Fibroblast of villous mesenchyme (primary cell): ENCODE measurements around the gene BTG4. TPM values are rescaled to one million over a fixed set of nuclear protein-coding genes. Genes with fewer than 3 reads are reported as not detected.
A peak's percentile ranks its signal among the peaks of the same experiment; 100 is the strongest.

Experiments used
- DNase-seq: peaks from one replicate; pipeline ENCODE4 v3.0.0-alpha.2; 2010; ENCODE audit warnings: low read depth
- H3K4me3 ChIP-seq: 2 replicates; pipeline ENCODE4 v1.5.1; 2011; ENCODE audit warnings: low read depth, mild to moderate bottlenecking, low read length
- total RNA-seq: library from RNA; depleted of rRNA; stranded (reverse); fragments of >200 nt; gene quantifications from 2 replicates; pipeline ENCODE4 v1.2.3, GENCODE V29; 2012
- TF ChIP-seq, protein P1 (sequence below): IDR thresholded peaks from 2 replicates; pipeline ENCODE4 v1.5.1; 2012; ENCODE audit warnings: low read depth, mild to moderate bottlenecking, low read length; ENCODE audit not compliant: insufficient read depth

Gene BTG4
- total RNA-seq: not detected in 2 replicates

DNA sequence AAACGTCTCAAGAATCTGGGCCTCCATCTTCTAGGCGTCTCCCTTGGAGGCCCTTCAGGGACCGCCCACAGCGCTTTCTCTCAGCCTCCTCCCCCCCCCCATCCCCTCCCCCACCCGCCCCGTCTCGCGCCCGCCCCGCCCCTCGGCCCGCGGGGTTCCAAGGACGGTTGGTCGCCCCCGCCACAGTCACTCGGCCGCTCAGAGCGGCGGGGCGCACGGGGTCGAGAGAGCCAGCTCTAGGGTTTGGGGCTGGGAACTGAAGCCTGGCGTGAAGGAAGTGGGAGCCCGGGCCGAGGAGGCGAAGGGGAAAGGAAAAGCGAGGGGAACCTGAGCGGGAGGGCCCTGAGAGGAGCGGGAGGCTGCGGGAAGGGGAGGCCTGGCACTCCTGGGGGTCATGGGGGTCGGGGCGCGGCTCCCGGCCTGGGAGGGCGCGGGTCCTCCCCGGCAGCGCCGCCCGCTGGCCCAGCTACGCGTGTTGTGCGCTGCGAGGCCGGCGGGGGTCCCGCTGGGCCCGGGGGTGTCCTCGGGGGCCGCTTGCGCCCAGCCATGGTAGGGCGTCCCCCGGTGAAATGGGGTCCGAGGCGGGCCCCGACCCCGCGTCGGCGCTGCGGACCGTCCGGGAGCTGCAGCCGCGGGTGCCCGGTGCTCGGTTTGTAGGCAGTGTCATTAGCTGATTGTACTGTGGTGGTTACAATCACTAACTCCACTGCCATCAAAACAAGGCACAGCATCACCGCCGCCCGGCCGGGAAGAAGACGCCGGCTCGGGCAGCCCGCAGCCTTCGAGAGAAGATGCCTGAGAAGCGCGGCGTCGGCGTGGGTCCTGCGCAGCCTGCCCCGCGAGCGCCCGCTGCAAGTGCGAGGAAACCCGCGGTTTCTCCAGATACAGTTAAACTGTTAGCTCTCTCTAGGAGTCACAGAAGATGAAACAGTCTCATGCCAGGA is at the start of gene BTG4:
Gene BTG4 (minus strand): TSS at position 91 of the 944 bp plus-strand sequence. CDS start 13,610 bp downstream, outside the sequence.
- TF ChIP-seq, protein P1, sequence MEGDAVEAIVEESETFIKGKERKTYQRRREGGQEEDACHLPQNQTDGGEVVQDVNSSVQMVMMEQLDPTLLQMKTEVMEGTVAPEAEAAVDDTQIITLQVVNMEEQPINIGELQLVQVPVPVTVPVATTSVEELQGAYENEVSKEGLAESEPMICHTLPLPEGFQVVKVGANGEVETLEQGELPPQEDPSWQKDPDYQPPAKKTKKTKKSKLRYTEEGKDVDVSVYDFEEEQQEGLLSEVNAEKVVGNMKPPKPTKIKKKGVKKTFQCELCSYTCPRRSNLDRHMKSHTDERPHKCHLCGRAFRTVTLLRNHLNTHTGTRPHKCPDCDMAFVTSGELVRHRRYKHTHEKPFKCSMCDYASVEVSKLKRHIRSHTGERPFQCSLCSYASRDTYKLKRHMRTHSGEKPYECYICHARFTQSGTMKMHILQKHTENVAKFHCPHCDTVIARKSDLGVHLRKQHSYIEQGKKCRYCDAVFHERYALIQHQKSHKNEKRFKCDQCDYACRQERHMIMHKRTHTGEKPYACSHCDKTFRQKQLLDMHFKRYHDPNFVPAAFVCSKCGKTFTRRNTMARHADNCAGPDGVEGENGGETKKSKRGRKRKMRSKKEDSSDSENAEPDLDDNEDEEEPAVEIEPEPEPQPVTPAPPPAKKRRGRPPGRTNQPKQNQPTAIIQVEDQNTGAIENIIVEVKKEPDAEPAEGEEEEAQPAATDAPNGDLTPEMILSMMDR: no peak
- no peak for DNase-seq
- peak within 1 kb of the TSS; percentile 50 for H3K4me3 ChIP-seq

- DNase-seq: peak; percentile 59
- H3K4me3 ChIP-seq: no peak overlapping the region
- TF ChIP-seq, protein P1: no peak
These were observed 49.7 kb upstream of the BTG4 start for GRCh38 chr11:111561791-111562325.

GRCh38 chr11:111561306-111561705 is 49.1 kb upstream of the BTG4 start:
- TF ChIP-seq, protein P1: no peak
- no peak overlapping the region for H3K4me3 ChIP-seq
- no peak for DNase-seq

GRCh38 chr11:111560800-111561199 is 48.6 kb upstream of the BTG4 start:
- TF ChIP-seq, protein P1: no peak
- H3K4me3 ChIP-seq: no peak overlapping the region
- no peak for DNase-seq

DNA sequence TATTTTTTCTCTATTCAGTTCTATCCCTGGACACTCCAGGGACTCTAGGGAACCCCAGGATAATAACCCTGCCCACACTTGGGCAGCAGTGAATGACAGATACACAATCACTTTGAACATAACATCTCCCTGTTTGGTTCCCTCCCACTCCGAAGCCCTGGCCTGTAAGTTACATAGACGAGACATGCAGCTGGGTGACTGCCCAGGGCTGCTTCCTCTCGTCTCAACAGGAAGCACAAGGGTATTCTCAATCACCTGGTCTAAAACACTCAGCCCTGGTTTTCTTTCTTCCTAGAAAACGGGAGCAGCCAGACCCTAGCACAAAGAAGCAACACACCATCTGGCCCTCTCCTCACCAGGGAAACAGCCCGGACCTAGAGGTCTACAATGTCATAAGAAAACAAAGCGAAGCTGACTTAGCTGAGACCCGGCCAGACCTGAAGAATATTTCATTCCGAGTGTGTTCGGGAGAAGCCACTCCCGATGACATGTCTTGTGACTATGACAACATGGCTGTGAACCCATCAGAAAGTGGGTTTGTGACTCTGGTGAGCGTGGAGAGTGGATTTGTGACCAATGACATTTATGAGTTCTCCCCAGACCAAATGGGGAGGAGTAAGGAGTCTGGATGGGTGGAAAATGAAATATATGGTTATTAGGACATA is 47.7 kb upstream of the BTG4 start:
- no peak for DNase-seq
- H3K4me3 ChIP-seq: no peak overlapping the region
- TF ChIP-seq, protein P1: no peak

DNA sequence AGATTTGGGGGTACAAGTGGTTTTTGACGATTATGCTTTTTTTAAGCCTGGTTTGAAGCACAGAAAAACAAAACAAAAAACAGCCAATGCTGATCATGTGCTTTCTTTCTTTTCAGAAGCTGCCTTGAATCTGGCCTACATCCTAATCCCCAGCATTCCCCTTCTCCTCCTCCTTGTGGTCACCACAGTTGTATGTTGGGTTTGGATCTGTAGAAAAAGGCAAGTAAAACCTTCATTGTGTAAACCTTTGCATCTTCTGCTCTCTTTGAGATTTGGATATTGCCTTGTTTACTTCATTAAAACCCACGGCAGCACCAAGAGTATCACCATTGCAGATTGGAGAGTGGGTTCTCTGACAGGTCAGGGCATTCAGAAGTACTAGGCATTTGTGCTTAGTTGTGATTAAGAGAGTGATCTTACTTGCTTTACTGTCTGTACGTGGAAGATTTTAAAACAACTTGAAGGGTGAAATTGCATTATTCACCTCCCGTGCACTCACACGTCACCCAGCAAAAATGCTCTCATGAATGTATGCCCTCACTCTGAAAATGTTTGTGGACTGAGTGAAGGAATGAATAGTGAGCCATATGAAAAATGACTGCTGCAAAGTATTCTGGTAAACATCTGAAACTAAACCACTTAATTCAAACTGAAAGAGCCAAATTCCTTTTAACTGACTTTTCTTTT is 45.4 kb upstream of the BTG4 start:
- DNase-seq: peak; percentile 89
- H3K4me3 ChIP-seq: no peak overlapping the region
- TF ChIP-seq, protein P1: no peak
